SK-N-MC (cell line): ENCODE results near the gene CDC27.

Experiments
- EZH2 ChIP-seq: fragments of 200-600 bp; sonication (generic); IDR thresholded peaks from one replicate; pipeline ENCODE4 v1.6.1; 2017; ENCODE audit warnings: antibody characterized with exemption
- FOXP2 ChIP-seq: optimal IDR thresholded peaks from 2 replicates; pipeline ENCODE3; 2011; ENCODE audit warnings: mild to moderate bottlenecking, moderate library complexity; ENCODE audit not compliant: insufficient read depth; ENCODE audit errors: extremely low read length, control extremely low read depth
- POLR2AphosphoS5 ChIP-seq: IDR thresholded peaks from 2 replicates; pipeline ENCODE4 v1.6.1; 2012; ENCODE audit warnings: mild to moderate bottlenecking, low read depth, low read length, borderline replicate concordance

- TF ChIP-seq FOXP2 (no peak), EZH2 (no peak), POLR2AphosphoS5 (no peak)
These were observed 722 bp downstream of the CDC27 start for GRCh38 chr17:47188271-47188875.
